ENCODE measurements around the gene IL11RA.

Gene IL11RA

DNA sequence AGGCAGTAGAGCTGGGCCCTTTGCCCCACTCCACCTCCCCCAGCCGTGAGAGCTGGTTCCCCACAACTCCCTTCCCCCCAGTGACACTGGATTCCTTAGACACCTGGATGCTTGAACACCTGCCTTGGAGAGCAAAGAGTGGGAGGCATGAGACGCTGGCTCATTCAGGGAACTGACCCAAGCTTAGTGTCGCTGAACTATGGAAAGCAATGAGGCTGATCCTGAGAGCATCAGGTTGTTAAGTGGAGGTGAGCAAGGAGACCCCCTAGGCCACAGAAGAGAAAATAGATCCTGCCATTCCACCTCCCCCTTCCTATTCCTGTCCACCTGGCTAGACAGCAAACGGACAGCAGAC lies 37.1 kb downstream of the IL11RA start:
- H2AFZ ChIP-seq (ENCODE audit: low read depth, low read length, severe bottlenecking) = no peak overlapping the region
- no peak overlapping the region for H3K4me2 ChIP-seq (ENCODE audit: low read depth, low read length, poor library complexity, severe bottlenecking)
- no peak overlapping the region for H3K4me3 ChIP-seq (ENCODE audit: insufficient read depth, low read length, poor library complexity, severe bottlenecking)
- no peak overlapping the region for H3K27ac ChIP-seq (ENCODE audit: low read depth, low read length)
- no peaks in the 10 kb centered on the region for H3F3A ChIP-seq (ENCODE audit: insufficient read depth)
- TF ChIP-seq, protein P1, sequence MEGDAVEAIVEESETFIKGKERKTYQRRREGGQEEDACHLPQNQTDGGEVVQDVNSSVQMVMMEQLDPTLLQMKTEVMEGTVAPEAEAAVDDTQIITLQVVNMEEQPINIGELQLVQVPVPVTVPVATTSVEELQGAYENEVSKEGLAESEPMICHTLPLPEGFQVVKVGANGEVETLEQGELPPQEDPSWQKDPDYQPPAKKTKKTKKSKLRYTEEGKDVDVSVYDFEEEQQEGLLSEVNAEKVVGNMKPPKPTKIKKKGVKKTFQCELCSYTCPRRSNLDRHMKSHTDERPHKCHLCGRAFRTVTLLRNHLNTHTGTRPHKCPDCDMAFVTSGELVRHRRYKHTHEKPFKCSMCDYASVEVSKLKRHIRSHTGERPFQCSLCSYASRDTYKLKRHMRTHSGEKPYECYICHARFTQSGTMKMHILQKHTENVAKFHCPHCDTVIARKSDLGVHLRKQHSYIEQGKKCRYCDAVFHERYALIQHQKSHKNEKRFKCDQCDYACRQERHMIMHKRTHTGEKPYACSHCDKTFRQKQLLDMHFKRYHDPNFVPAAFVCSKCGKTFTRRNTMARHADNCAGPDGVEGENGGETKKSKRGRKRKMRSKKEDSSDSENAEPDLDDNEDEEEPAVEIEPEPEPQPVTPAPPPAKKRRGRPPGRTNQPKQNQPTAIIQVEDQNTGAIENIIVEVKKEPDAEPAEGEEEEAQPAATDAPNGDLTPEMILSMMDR (IDR thresholded peaks at IDR 0.05; ENCODE audit: insufficient read depth, low read length, poor library complexity, severe bottlenecking) = no peak
- no peak for TF ChIP-seq EZH2phosphoT487 (conservative IDR thresholded peaks at IDR 0.05; ENCODE audit: low read length)
- H4K20me1 ChIP-seq (ENCODE audit: low read depth, low read length) = no peaks in the 10 kb centered on the region
- no peaks in the 10 kb centered on the region for H3K79me2 ChIP-seq (ENCODE audit: insufficient read depth, low read length)
- no peaks in the 10 kb centered on the region for H3K36me3 ChIP-seq (ENCODE audit: low read length)
- H3K9me3 ChIP-seq (ENCODE audit: insufficient read depth, low read length) = no peaks in the 10 kb centered on the region
- H3K9me2 ChIP-seq (replicated peaks; ENCODE audit: insufficient read depth, low read length) = no peaks in the 10 kb centered on the region
- H3K9ac ChIP-seq (ENCODE audit: low read length) = no peak overlapping the region
- no peaks in the 10 kb centered on the region for H3K27me3 ChIP-seq (ENCODE audit: low read length)

DNA sequence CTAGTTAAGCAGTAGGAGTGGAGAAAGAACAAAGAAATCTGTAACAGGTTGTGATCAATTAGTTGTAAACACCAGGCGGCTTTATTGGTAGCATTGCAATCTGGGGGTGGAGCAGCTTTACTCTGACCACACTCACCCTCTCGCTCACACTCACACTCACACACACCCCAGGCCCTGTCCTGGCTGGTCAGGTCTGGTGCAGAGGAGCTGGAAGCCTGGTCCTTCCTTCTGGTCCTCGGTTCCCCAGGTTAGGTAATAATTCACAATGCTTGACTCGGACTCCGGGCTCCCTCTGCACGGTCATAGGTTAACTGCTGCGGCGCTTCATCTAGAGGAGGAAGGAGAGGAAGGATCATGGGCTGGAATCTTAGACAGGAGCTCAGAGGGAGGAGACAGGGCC lies 37.5 kb downstream of the IL11RA start:
- Histone ChIP-seq H4K20me1 (ENCODE audit: low read depth, low read length) (no peaks in the 10 kb centered on the region), H3K9me2 (replicated peaks; ENCODE audit: insufficient read depth, low read length) (no peaks in the 10 kb centered on the region), H3K4me2 (ENCODE audit: low read depth, low read length, poor library complexity, severe bottlenecking) (no peak overlapping the region), H3K4me3 (ENCODE audit: insufficient read depth, low read length, poor library complexity, severe bottlenecking) (no peak overlapping the region), H3K9me3 (ENCODE audit: insufficient read depth, low read length) (no peaks in the 10 kb centered on the region), H3F3A (ENCODE audit: insufficient read depth) (no peaks in the 10 kb centered on the region), H3K27me3 (ENCODE audit: low read length) (no peaks in the 10 kb centered on the region), H3K9ac (ENCODE audit: low read length) (no peak overlapping the region), H3K27ac (ENCODE audit: low read depth, low read length) (no peak overlapping the region), H2AFZ (ENCODE audit: low read depth, low read length, severe bottlenecking) (no peak overlapping the region), H3K79me2 (ENCODE audit: insufficient read depth, low read length) (no peaks in the 10 kb centered on the region), H3K36me3 (ENCODE audit: low read length) (no peaks in the 10 kb centered on the region)
- TF ChIP-seq, protein P1 (IDR thresholded peaks at IDR 0.05; ENCODE audit: insufficient read depth, low read length, poor library complexity, severe bottlenecking) = no peak
- no peak for TF ChIP-seq EZH2phosphoT487 (conservative IDR thresholded peaks at IDR 0.05; ENCODE audit: low read length)

DNA sequence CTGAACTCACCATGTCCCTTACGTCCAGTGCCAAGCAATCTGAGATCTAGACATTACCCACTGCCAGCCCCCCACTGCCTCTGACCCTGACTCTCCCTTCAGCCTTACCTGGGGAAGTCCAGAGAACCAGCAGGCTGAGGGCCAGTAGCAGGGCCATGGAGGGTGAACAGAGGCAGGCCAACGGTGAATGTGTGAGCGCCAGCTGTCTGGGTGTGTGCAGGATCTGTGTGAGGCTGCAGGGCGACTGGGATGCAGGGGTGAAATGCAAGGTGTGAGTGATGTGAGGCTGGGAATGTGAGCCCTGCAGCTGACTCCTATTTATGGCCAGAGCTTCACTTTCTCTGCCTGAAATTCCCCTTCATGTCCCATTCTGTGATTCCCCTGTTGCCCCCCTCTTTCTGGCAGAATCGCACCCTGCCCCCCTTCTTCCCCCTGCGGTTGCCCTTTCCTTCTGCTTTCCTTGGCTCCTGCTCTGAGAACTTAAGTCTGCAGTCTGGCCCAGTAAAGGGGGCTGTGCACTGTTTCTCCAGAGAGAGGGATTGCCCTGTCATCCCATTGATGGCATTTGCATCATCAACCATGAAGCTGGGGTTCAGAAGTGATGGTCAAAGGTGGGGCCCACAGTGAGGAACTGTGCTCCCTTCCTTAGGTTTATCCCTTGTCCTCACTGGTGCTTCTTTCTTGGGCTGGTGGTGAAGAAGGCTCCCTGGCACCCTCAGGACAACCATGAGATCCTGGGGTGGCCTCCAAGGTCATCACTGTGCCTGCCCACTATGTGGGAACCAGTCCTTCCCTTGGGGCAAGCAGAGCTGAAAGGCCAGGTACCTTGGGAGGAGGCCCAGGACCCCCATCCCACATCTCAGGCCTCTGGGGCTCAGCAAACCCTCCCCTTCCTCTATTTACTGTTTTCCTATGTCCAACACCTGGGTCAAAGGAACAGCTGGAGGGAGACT lies 39.3 kb downstream of the IL11RA start, which contains the start of gene CCL19:
Gene CCL19, minus strand, starts transcription at position 294 of the 953 bp plus-strand sequence. Its CDS starts 137 bp downstream, at position 157.
- Histone ChIP-seq H3K9ac (ENCODE audit: low read length) (no peak within 1 kb of the TSS), H3K4me3 (ENCODE audit: insufficient read depth, low read length, poor library complexity, severe bottlenecking) (no peak within 1 kb of the TSS), H3K9me2 (replicated peaks; ENCODE audit: insufficient read depth, low read length) (no peaks in the 10 kb centered on the region), H3K36me3 (ENCODE audit: low read length) (no peaks in the 10 kb centered on the region), H3K27ac (ENCODE audit: low read depth, low read length) (no peak within 1 kb of the TSS), H2AFZ (ENCODE audit: low read depth, low read length, severe bottlenecking) (no peak within 1 kb of the TSS), H3K9me3 (ENCODE audit: insufficient read depth, low read length) (no peaks in the 10 kb centered on the region), H3K4me2 (ENCODE audit: low read depth, low read length, poor library complexity, severe bottlenecking) (no peak within 1 kb of the TSS), H3K79me2 (ENCODE audit: insufficient read depth, low read length) (no peaks in the 10 kb centered on the region), H4K20me1 (ENCODE audit: low read depth, low read length) (no peaks in the 10 kb centered on the region), H3F3A (ENCODE audit: insufficient read depth) (no peaks in the 10 kb centered on the region), H3K27me3 (ENCODE audit: low read length) (no peaks in the 10 kb centered on the region)
- TF ChIP-seq, protein P1 (IDR thresholded peaks at IDR 0.05; ENCODE audit: insufficient read depth, low read length, poor library complexity, severe bottlenecking) = no peak
- TF ChIP-seq EZH2phosphoT487 (conservative IDR thresholded peaks at IDR 0.05; ENCODE audit: low read length) = no peak
